ENCODE results near the gene SUPT4H1.

DNA sequence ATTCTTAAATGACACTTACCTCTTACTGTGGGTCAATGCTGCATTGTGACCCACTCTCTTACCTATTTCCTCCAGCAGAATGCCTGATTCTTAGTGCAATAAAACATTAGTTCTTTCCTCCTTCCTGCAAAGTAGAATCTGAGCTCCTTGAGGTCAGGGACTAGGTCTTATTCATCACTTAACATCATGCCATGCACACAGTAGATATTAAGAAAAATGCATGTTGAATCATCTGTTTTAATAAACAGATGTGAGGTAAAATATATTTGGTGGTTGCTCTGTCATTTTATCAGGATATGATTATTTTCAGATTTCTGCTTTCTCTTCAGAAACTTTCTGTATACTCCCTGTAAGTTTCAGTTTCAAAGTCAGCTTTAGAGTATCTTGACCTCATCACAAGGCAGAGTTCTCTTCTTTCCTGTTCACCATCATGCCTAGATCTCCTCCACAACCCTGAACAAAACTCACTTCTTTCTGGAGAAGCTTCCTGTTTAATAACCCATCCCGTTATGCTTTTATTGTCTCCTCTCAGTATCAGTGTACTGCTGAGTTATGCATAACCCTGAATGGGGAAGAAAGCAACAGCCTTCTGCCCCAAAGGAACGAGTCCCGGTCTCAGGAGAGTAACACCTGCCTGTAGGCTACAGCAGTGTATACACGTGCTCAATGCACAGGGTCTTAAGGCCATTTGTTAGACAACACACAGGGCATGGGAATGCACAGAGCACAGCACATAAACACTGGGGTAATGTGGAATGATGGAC is 30.3 kb upstream of the SUPT4H1 start:
- TF ChIP-seq, protein P1, sequence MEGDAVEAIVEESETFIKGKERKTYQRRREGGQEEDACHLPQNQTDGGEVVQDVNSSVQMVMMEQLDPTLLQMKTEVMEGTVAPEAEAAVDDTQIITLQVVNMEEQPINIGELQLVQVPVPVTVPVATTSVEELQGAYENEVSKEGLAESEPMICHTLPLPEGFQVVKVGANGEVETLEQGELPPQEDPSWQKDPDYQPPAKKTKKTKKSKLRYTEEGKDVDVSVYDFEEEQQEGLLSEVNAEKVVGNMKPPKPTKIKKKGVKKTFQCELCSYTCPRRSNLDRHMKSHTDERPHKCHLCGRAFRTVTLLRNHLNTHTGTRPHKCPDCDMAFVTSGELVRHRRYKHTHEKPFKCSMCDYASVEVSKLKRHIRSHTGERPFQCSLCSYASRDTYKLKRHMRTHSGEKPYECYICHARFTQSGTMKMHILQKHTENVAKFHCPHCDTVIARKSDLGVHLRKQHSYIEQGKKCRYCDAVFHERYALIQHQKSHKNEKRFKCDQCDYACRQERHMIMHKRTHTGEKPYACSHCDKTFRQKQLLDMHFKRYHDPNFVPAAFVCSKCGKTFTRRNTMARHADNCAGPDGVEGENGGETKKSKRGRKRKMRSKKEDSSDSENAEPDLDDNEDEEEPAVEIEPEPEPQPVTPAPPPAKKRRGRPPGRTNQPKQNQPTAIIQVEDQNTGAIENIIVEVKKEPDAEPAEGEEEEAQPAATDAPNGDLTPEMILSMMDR (IDR thresholded peaks at IDR 0.05) = no peak
- no peak for TF ChIP-seq POLR2AphosphoS5 (IDR thresholded peaks at IDR 0.05; ENCODE audit: low read depth, low read length)

Data from Panc1 (cell line).